ENCODE results near the gene ZEB1. TPM values are rescaled to one million over a fixed set of nuclear protein-coding genes. Genes with fewer than 3 reads are reported as not detected.

Gene ZEB1
- total RNA-seq (2014; rRNA removed; shearing (Covaris generic); ENCODE audit: low replicate concordance): 10.3 and 20.4 TPM in 2 replicates

DNA sequence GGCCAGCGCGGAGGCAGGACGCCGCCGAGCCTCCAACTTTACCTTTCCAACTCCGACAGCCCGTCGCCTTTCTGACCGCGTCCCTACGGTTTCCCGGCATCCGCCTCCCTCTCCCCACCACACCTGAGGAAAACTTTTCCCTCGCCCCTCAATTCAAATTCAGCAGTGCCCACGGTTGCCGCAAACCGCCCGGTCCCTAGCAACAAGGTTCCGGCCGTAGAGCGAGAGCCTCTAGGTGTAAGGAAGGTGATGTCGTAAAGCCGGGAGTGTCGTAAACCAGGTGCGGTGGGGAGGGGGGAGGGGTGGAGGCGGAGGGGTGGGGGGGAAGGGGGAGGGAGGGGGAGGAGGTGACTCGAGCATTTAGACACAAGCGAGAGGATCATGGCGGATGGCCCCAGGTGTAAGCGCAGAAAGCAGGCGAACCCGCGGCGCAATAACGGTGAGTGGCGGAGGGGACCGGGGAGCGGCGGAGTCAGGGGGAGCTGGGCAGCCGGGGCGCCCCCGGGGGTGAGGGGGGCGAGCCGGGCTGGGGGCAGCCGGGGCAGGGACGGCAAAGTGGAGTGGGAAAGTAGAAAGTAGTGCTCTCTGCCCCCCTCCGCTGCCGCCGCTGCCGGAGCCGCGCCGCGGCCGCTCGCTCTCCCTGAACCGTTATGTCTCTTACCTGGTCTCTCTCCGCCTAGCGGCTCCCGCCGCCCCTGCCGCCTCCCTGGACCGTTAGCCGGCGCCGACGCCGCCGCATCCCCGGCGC, at the start of gene ZEB1:
Gene ZEB1 (plus strand): TSS at position 363 of the 748 bp plus-strand sequence. CDS start 19 bp downstream, at position 382.
- in situ Hi-C loops (cut with HindIII; ENCODE audit: low pct_unique_long_range_greater_than_20kb, low sequenced_read_pairs): no loop called here
- DNase-seq (ENCODE audit: low read depth): peak; percentile 92

DNA sequence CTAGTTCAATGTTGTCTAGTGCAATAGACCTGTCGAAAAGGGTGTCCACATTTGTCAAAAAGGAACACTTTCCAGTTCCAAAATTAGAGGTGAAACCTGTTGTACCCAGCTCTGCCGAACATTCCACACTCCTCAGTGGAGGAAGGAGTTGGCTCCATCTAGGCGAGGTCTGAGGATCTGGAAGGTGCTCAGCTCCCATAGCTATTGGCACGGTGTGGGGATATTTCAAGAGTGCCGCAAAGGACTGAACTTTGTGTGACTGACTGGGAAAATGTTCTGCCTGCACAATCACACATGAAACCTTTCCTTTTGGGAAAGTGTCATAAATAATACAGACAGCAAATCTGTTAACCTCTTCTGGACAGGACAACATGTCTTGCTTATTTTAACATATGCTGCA, 48.1 kb upstream of the ZEB1 start:
- in situ Hi-C loops (cut with HindIII; ENCODE audit: low pct_unique_long_range_greater_than_20kb, low sequenced_read_pairs): no loop called here
- DNase-seq (ENCODE audit: low read depth): no peak

DNA sequence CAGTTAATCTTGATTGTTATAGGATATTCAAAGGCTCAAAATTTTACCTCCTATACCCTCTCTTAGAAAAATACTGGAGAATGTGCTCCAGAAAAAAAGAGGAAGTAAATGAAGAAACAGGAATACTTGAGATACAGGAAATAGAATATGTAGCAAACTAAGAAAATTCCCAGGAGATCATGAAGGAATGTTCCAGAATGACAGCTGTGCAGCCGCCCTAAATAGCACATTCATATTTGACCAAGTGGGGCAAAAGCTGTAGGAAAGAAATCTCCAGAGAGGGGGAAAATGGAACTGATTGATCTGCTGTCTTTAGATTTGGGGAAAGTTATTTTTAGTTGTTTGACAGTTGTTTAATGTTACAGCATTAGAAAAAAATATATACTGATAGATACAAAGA, 46.2 kb upstream of the ZEB1 start:
- in situ Hi-C loops (cut with HindIII; ENCODE audit: low pct_unique_long_range_greater_than_20kb, low sequenced_read_pairs): no loop called here
- no peak for DNase-seq (ENCODE audit: low read depth)

DNA sequence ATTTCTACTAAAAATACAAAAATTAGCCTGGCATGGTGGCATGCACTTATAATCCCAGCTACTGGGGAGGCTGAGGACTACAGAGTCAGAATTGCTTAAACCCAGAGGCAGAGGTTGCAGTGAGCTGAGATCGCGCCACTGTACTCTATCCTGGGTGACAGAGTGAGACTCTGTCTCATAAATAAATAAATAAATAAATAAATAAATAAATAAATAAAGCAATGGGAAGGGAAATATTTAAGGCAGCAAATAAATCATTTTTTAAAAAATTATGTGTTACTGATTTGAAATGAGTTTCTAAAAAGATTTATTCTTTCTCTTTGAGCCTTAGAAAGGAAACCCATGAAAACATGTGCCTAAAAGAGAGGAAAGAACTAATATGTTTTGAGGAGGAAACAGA, 45.2 kb upstream of the ZEB1 start:
- in situ Hi-C loops (cut with HindIII; ENCODE audit: low pct_unique_long_range_greater_than_20kb, low sequenced_read_pairs): no loop called here
- DNase-seq (ENCODE audit: low read depth): no peak

DNA sequence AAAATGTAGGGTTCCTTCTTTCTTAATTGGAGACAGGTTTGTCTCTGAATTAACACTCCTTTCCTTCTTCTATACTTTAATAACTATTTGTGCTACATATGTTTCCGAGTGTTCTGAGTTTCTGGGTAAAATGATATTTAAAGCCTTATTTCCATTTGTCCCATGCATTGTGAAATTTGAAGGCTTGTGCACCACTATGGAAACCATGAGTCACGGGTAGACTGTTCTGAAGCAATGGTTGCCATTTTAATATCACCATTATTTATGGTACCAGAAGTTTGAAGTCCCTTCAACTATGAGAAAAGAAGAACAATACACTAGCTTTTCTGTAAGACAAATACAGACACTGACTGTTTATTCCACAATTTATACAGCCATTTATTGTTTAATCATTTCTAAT, 44.7 kb upstream of the ZEB1 start:
- in situ Hi-C loops (cut with HindIII; ENCODE audit: low pct_unique_long_range_greater_than_20kb, low sequenced_read_pairs): no loop called here
- DNase-seq (ENCODE audit: low read depth): no peak

DNA sequence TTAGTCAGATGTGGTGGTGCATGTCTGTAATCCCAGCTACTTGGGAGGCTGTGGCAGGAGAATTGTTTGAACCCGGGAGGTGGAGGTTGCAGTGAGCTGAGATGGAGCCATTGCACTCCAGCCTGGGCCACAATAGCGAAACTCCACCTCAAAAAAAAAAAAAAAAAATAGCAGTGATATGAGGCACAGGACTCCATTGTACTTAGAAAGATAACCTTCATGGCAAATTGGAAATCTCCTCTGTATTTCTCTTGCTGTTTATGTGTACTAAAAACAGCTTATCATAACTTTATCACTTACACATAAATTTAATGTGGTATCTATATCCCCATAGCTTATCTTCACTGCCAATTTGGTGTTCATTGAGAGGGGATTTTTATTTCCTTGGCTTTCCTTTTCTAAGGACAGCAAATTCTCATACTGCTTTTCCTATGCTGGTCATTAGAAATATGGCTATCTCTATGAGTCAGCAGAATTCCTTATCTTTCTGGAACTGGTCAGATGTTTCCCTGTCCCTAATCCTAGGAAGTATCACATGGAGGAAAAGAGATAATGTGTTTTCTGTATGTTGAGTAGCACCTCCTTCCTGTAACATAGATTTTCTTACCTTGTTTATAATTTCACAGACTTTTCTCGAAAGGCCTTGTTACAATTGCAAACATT, 40.6 kb upstream of the ZEB1 start:
- in situ Hi-C loops (cut with HindIII; ENCODE audit: low pct_unique_long_range_greater_than_20kb, low sequenced_read_pairs): no loop called here
- DNase-seq (ENCODE audit: low read depth): peak; percentile 3

DNA sequence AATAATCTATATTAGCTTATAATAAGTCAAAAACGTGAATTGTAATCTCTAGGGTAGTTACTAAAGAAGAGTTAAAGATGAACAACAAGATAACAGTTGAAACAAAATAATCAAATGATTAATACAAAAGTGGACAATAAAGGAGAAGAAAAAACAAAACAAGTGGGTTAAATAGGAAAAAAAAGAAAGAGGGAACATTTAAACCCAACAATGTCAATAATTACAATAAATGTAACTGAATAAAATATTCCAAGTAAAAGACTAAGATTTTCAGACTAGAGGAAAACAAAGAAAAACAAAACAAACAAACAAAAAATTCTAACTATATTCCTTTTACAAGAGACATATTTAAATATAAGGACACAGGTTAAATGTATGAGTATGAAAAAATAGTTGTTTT, 38.0 kb upstream of the ZEB1 start:
- in situ Hi-C loops (cut with HindIII; ENCODE audit: low pct_unique_long_range_greater_than_20kb, low sequenced_read_pairs): no loop called here
- no peak for DNase-seq (ENCODE audit: low read depth)

DNA sequence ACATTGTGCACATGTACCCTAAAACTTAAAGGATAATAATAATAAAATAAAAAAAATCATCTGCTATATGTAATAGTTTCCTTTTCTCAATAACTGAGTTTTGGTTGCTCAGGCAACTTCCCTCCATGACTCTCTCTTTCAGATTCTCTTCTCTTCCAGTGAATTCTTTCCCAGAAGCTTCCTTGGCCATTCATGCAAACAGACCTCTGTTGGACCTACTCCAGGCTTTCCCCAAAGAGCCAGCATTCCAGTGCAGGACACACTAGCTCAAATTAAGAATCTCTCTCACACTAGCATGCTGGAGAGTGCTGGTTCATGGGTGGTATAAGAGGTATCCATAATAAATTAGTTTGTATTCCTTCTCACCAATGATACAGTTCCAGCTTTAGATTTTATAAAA, 31.0 kb upstream of the ZEB1 start:
- DNase-seq (ENCODE audit: low read depth): no peak
- in situ Hi-C loops (cut with HindIII; ENCODE audit: low pct_unique_long_range_greater_than_20kb, low sequenced_read_pairs): no loop called here

DNA sequence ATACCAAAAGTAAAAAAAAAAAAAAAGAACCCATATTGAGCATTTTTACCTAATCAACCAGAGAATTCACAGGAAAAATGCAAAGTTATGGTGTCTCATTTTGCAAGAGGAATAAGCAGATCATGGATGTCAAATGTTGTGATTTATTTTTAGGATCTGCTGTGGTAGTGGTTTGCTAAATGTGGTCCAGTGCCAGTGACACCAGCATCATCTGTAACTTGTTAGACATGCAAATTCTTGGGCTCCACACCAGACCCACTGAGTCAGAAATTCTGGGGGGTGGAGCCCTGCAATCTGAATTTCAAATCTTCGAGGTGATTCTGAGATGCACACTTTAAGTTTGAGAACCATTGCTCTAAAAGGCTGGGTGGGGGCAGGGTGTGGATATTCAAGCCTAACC, 30.1 kb upstream of the ZEB1 start:
- in situ Hi-C loops (cut with HindIII; ENCODE audit: low pct_unique_long_range_greater_than_20kb, low sequenced_read_pairs): no loop called here
- DNase-seq (ENCODE audit: low read depth): no peak

DNA sequence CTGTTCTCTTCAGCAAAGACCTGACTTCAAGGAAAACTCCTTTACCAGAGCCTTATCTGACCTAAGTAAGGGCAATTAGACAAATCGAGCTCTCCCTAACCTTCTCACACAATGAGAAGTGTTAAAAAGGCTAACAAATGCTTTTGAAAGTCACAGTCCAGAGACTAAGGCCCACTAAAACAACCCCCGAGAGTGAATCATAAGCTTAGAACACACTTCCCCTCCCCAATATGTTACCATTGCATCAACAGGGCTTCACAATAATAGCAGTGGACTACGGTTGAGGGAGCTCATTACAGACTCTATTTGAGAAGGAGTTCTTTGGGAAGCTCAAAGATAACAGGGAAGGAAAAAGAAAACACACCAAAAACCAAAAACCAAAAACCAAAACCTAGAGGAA, 28.6 kb upstream of the ZEB1 start:
- in situ Hi-C loops (cut with HindIII; ENCODE audit: low pct_unique_long_range_greater_than_20kb, low sequenced_read_pairs): no loop called here
- no peak for DNase-seq (ENCODE audit: low read depth)

DNA sequence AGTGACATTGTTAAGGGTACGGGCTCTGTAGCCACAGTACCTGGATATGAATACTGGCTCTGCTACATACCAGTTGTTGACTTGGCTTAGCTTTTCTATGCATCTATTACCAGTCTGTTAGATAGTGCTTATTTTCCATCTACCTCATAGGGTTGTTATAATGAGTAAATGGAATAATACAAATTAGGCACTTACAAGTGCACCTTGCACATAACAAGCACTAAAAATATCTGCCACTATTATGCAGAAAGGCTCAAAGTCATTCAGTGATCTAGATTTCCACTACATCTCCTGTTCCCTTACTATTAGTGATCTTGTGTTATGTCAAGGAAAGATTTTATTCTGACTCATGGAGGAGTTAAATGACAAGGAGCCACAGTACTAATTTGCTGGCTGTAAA, 27.9 kb upstream of the ZEB1 start:
- in situ Hi-C loops (cut with HindIII; ENCODE audit: low pct_unique_long_range_greater_than_20kb, low sequenced_read_pairs): no loop called here
- no peak for DNase-seq (ENCODE audit: low read depth)

DNA sequence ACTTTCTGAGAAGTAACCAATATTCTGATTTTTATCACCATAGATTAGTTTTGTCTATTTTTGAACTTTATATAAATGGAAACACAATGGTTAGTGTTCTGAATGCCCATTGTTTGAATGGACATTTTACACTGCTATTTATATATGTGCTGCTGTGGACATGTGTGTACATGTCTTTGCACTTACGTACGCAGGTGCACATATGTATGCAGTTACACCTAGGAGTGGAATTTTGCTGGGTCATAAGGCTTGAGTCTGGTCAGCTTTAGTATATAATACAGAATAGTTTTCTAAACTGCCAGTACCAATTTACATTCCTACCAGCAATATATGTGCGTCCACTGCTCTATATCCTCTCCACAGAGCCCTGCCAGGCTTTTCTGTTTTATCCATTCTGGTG, 24.5 kb upstream of the ZEB1 start:
- no peak for DNase-seq (ENCODE audit: low read depth)
- in situ Hi-C loops (cut with HindIII; ENCODE audit: low pct_unique_long_range_greater_than_20kb, low sequenced_read_pairs): no loop called here

DNA sequence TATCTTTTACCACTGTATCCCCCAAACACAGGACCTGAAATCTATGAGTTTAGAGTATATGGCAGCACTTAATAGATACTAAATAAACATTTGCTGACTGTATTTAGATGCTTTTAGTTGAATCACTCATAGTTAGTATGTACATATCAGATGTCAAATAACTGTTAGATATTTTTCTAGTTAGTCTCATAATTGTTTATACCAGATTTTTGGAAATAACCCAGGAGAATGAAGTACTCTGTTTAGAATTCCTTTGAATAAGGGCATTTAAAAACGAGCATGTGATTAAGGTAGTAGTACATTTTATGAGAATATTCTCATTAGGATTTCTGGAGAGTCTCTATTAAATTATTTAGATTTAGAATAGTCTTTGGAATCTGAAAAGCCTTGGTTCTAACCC, 22.3 kb upstream of the ZEB1 start:
- DNase-seq (ENCODE audit: low read depth): no peak
- in situ Hi-C loops (cut with HindIII; ENCODE audit: low pct_unique_long_range_greater_than_20kb, low sequenced_read_pairs): no loop called here

DNA sequence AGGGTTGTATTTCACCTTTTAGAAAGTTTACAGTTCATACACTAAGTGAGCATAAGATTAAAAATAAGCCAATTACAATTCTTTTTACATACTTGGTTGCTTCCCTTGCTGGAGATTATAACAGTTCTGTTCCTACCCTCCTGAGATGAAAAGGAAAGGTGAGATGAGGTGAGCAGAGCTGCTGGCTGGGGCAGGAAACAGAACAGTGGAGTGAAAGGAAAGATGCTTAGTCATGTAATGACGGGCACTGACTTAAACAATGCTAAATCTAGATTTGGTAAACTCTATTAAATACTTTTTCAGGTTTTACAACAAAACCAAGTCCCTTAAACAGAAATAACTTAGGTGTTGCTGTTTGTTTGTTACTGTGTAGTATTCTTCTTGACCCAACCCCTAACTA, 19.9 kb upstream of the ZEB1 start:
- DNase-seq (ENCODE audit: low read depth): peak; percentile 29
- in situ Hi-C loops (cut with HindIII; ENCODE audit: low pct_unique_long_range_greater_than_20kb, low sequenced_read_pairs): no loop called here

DNA sequence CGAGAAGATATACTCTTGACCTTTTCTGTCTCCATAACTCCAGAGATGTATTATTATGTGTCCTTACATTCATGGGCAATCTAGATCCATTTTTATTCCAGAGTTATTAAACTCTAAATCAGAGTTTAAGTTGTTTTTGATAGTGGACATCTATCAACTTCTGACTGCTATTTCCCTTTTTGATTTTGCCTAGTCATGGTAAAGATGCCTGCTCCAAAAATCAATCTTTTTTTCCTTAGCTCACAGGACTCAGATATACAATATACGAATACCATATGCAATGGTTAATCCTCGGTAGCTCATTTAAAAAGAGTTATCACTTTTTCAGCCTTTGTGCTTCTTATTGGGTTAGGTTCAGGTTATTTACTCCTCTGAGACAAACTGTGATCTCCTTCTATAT, 15.8 kb upstream of the ZEB1 start:
- in situ Hi-C loops (cut with HindIII; ENCODE audit: low pct_unique_long_range_greater_than_20kb, low sequenced_read_pairs): no loop called here
- DNase-seq (ENCODE audit: low read depth): no peak

DNA sequence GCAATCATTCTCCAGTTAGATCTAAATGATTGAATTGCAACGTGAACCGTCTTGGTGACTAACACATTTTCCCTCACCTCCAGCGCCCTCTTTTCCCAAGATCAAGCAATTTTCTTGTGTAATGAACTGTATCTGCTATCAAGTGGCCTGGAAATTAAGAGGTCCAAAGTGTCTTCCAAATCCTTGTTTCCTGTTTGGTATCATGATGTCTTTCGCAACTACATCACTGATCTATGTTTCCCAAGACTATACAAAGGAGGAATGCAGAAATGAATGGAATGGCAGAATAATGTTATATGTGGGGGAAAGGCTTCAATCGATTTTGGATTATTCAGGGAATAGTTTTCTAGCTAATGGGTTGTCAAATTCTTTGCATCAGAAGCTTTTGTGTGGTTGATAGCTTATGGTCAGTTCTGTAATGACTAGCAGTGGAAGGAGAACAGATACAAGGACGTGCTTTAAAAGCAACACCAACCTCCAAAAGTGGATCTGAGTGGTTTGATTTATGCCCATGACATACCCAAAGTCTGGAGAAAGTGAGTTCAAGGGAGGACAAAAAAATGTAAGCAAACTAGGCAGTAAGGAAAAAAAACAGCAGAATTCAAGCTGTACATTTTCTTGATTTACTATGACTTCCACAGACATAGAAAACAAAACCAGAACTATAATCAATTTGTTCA, 14.6 kb upstream of the ZEB1 start:
- DNase-seq (ENCODE audit: low read depth): peak; percentile 51
- in situ Hi-C loops (cut with HindIII; ENCODE audit: low pct_unique_long_range_greater_than_20kb, low sequenced_read_pairs): no loop called here

DNA sequence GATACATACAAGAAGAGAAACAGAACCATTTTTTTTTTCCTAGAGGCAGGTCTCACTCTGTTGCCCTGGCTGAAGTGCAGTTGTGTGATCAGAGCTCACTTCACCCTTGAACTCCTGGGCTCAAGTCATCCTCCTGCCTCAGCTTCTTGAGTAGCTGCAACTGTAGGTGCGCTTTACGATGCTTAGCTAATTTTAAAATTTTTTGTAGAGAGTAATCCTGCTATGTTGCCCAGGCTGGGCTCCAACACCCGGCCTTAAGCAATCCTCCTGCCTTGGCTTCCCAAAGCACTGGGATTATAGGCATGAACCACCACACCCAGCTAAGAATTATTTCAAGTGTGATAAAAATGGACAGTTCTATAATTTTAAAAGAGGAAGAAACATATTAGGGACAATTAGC, 5.6 kb upstream of the ZEB1 start:
- in situ Hi-C loops (cut with HindIII; ENCODE audit: low pct_unique_long_range_greater_than_20kb, low sequenced_read_pairs): no loop called here
- no peak for DNase-seq (ENCODE audit: low read depth)

DNA sequence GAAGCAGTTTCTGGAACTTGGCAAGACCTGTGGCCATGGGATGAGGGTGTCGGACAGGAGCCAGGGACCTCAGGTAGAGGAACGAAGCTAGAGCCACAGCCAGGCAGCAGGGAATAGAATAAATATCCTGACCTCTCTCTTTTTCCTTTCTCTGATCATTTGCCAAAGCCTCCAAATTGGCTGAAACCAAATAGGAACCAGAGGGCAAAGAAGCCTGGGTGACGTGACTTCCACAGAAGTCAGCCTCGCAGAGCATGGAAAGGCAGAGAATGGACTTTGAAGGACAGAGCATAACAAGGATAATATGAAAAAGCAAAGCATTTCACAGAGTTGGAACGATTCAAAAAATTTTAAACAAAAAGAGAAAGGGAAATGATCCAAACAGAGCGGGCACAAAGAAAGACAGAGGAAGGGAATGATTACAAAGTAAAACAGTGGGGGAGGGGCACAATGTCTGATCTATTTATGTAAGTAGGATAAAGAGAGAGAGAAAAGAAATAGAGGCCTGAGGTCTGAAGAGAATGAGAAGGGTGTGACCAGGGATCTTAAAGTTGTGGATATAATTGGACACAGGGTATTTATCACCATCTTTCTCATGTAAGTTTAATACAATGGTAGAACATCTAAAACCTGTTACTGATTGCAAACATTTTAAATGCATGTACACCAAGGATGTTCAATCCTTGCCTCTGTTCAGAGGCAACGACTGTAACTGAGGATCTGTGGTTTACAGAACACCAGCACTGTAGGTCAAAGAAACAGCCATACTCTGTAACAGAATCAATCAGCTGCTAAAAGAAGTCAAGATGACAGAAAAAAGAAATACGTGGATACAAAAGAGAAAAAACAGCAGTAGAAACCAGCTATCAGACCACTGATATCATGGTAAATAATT, 4.5 kb upstream of the ZEB1 start:
- DNase-seq (ENCODE audit: low read depth): no peak
- in situ Hi-C loops (cut with HindIII; ENCODE audit: low pct_unique_long_range_greater_than_20kb, low sequenced_read_pairs): no loop called here

DNA sequence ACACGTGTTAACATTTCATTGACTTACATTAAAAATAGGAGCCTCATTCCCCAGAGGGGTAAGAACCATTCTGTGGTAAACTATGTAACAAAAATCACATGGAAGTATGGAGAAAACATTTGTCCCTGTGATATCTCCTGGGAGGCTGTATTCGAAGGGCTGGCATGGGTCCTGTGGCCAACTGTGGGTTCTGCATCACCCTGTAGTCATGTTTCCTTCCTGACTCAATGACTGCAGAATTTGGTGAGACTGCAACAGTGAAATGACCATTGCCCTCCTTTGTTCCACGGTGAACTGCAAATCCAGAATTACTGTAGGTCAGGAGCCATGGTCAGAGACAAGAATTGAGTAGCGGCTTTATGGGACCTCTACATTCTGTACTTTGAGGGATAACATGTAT, 3.6 kb upstream of the ZEB1 start:
- in situ Hi-C loops (cut with HindIII; ENCODE audit: low pct_unique_long_range_greater_than_20kb, low sequenced_read_pairs): no loop called here
- no peak for DNase-seq (ENCODE audit: low read depth)

All from Caki2 (cell line).